Measurements from ENCODE around the gene ARHGEF2. TPM values are rescaled to one million over a fixed set of nuclear protein-coding genes. Genes with fewer than 3 reads are reported as not detected.

ARHGEF2 gene
- total RNA-seq, 1 experiment from 2014 or later: 90.1 TPM

DNA sequence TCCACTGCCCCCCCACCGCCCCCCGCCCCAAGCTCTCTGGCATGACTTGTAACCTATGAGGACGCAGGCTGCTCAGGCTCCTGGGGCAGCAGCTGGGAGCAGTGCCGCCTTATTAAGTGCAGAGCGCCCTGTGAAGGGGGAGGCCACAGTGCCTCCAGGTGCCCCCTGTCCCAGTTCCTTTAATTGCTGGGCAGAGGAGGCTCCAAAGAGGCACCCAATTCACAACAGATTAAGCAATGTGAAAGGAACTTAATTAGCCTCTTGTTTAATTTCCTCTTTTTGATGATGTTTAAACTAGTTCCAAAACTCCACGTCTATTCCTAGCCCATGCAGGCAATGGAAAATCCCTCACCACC is 33.9 kb downstream of the ARHGEF2 start:
- Histone ChIP-seq H3K4me2 (ENCODE audit: low read length) (no peak overlapping the region), H3K36me3 (ENCODE audit: control insufficient read depth in 1 of 2, insufficient read depth in 2 of 2, low read length in 2 of 2) (peaks cover 12 to 22% of the 10 kb centered on the region in 2 experiments; a peak in 3 of 4 replicates), H3K79me2 (ENCODE audit: insufficient read depth, low read length) (no peaks in the 10 kb centered on the region), H3K9me3 (ENCODE audit: control insufficient read depth in 1 of 2, insufficient read depth in 1 of 2, low read depth in 1 of 2, low read length in 2 of 2) (no peaks in the 10 kb centered on the region), H4K20me1 (ENCODE audit: insufficient read depth) (no peaks in the 10 kb centered on the region), H3K9me2 (ENCODE audit: insufficient read depth) (no peaks in the 10 kb centered on the region), H3K4me3 (replicated peaks in 1 of 2; ENCODE audit: low read depth in 1 of 2, low read length in 2 of 2) (no peak overlapping the region), H2AFZ (ENCODE audit: low read depth, low read length, poor library complexity, severe bottlenecking) (no peak overlapping the region), H3K27ac (ENCODE audit: low read depth, low read length) (no peak overlapping the region), H3K9ac (ENCODE audit: low read length) (no peak overlapping the region), H3K4me1 (ENCODE audit: control insufficient read depth in 1 of 2, insufficient read depth in 2 of 2, low read length in 2 of 2) (peaks cover 44 to 64% of the 10 kb centered on the region in 2 experiments), H3K27me3 (ENCODE audit: insufficient read depth, low read length) (no peaks in the 10 kb centered on the region)
- ATAC-seq (no peak), DNase-seq (ENCODE audit: low read depth, low spot score) (no peak)
- TF ChIP-seq ELF1 (IDR thresholded peaks at IDR 0.05; ENCODE audit: borderline replicate concordance, low read depth) (no peak), POLR2A (IDR thresholded peaks at IDR 0.05; ENCODE audit: borderline replicate concordance, extremely low read depth, insufficient read depth, insufficient read length) (no peak), FOSL1 (IDR thresholded peaks at IDR 0.05; ENCODE audit: low read depth) (no peak), SRF (IDR thresholded peaks at IDR 0.05; ENCODE audit: low read depth) (no peak), SP1 (IDR thresholded peaks at IDR 0.05; ENCODE audit: low read depth) (no peak), JUND (IDR thresholded peaks at IDR 0.05) (no peak), EGR1 (IDR thresholded peaks at IDR 0.05; ENCODE audit: low read depth) (no peak), YY1 (IDR thresholded peaks at IDR 0.05; ENCODE audit: extremely low read depth, insufficient replicate concordance, low read depth, low read length) (no peak), CBX3 (IDR thresholded peaks at IDR 0.05; ENCODE audit: low read depth) (no peak)
- TF ChIP-seq, protein P1, sequence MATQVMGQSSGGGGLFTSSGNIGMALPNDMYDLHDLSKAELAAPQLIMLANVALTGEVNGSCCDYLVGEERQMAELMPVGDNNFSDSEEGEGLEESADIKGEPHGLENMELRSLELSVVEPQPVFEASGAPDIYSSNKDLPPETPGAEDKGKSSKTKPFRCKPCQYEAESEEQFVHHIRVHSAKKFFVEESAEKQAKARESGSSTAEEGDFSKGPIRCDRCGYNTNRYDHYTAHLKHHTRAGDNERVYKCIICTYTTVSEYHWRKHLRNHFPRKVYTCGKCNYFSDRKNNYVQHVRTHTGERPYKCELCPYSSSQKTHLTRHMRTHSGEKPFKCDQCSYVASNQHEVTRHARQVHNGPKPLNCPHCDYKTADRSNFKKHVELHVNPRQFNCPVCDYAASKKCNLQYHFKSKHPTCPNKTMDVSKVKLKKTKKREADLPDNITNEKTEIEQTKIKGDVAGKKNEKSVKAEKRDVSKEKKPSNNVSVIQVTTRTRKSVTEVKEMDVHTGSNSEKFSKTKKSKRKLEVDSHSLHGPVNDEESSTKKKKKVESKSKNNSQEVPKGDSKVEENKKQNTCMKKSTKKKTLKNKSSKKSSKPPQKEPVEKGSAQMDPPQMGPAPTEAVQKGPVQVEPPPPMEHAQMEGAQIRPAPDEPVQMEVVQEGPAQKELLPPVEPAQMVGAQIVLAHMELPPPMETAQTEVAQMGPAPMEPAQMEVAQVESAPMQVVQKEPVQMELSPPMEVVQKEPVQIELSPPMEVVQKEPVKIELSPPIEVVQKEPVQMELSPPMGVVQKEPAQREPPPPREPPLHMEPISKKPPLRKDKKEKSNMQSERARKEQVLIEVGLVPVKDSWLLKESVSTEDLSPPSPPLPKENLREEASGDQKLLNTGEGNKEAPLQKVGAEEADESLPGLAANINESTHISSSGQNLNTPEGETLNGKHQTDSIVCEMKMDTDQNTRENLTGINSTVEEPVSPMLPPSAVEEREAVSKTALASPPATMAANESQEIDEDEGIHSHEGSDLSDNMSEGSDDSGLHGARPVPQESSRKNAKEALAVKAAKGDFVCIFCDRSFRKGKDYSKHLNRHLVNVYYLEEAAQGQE (IDR thresholded peaks at IDR 0.05; ENCODE audit: low read depth): no peak
- TF ChIP-seq, protein P2, sequence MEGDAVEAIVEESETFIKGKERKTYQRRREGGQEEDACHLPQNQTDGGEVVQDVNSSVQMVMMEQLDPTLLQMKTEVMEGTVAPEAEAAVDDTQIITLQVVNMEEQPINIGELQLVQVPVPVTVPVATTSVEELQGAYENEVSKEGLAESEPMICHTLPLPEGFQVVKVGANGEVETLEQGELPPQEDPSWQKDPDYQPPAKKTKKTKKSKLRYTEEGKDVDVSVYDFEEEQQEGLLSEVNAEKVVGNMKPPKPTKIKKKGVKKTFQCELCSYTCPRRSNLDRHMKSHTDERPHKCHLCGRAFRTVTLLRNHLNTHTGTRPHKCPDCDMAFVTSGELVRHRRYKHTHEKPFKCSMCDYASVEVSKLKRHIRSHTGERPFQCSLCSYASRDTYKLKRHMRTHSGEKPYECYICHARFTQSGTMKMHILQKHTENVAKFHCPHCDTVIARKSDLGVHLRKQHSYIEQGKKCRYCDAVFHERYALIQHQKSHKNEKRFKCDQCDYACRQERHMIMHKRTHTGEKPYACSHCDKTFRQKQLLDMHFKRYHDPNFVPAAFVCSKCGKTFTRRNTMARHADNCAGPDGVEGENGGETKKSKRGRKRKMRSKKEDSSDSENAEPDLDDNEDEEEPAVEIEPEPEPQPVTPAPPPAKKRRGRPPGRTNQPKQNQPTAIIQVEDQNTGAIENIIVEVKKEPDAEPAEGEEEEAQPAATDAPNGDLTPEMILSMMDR (IDR thresholded peaks at IDR 0.05 in 2 of 3, conservative IDR thresholded peaks at IDR 0.05 in 1 of 3; ENCODE audit: borderline replicate concordance in 1 of 3, insufficient read depth in 1 of 3, low read depth in 2 of 3, low read length in 2 of 3): no peak
- TF ChIP-seq, protein P3, sequence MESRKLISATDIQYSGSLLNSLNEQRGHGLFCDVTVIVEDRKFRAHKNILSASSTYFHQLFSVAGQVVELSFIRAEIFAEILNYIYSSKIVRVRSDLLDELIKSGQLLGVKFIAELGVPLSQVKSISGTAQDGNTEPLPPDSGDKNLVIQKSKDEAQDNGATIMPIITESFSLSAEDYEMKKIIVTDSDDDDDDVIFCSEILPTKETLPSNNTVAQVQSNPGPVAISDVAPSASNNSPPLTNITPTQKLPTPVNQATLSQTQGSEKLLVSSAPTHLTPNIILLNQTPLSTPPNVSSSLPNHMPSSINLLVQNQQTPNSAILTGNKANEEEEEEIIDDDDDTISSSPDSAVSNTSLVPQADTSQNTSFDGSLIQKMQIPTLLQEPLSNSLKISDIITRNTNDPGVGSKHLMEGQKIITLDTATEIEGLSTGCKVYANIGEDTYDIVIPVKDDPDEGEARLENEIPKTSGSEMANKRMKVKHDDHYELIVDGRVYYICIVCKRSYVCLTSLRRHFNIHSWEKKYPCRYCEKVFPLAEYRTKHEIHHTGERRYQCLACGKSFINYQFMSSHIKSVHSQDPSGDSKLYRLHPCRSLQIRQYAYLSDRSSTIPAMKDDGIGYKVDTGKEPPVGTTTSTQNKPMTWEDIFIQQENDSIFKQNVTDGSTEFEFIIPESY (IDR thresholded peaks at IDR 0.05; ENCODE audit: extremely low read depth, insufficient replicate concordance, low read length): no peak
- TF ChIP-seq, protein P4, sequence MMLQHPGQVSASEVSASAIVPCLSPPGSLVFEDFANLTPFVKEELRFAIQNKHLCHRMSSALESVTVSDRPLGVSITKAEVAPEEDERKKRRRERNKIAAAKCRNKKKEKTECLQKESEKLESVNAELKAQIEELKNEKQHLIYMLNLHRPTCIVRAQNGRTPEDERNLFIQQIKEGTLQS (IDR thresholded peaks at IDR 0.05): no peak
- no TSS peak for BruUV-seq (replicated peaks)
- RAD21 ChIA-PET (ENCODE audit: low non-redundant PET in 1 of 2, low total read pairs in 2 of 2, uncharacterized antibody in 2 of 2, unreplicated experiment in 2 of 2): interaction anchor here in 1 of 2 experiments (0.5 kb wide), 1 partner anchor 94 kb away, joined by 4 read pairs; no protein-coding TSS in a partner anchor
- intact Hi-C loops (cut with micrococcal nuclease): loop anchor here (5.0 kb wide), 1 partner anchor 108 kb away; the partner anchor contains the start of genes LAMTOR2 and UBQLN4
- CTCF ChIA-PET: interaction anchor here (1.3 kb wide), 1 partner anchor 45 kb away, joined by 5 read pairs; no protein-coding TSS in a partner anchor
- POLR2A ChIA-PET: interaction anchor here (0.6 to 1.9 kb wide), 5 partner anchors 10 to 55 kb away, joined by 3 to 9 read pairs (median 4); partner anchors contain the start of gene KHDC4
